Activated naive CD4-positive, alpha-beta T cell treated with Interleukin-2 at 50 U/mL for 16 hours (primary cell): ENCODE data around the gene SYNE2.
A peak's percentile ranks its signal among the peaks of the same experiment; 100 is the strongest.
"Not testable (repeated sequence)": the region's sequence is repeated elsewhere in the genome, so short reads cannot be mapped to it uniquely, and the experiment has no call there.

Experiments used
- DNase-seq: peaks from one replicate; pipeline ENCODE4 v3.0.0-alpha.2; 2020

Gene SYNE2

GRCh38 chr14:64137657-64138290 lies 285.0 kb downstream of the SYNE2 start:
- no peak for DNase-seq

- no peak for DNase-seq
Measured at GRCh38 chr14:64147126-64147790, 294.5 kb downstream of the SYNE2 start.

GRCh38 chr14:64149921-64150320 lies 297.1 kb downstream of the SYNE2 start:
- no peak for DNase-seq

- DNase-seq = no peak
Measured at GRCh38 chr14:64158608-64159007, 305.8 kb downstream of the SYNE2 start.

- DNase-seq = no peak
Measured at GRCh38 chr14:64159588-64159987, 306.8 kb downstream of the SYNE2 start.

GRCh38 chr14:64170181-64170580 lies 317.4 kb downstream of the SYNE2 start:
- DNase-seq = no peak

- DNase-seq = peak; percentile 27
Measured at GRCh38 chr14:64174922-64175782, 322.3 kb downstream of the SYNE2 start.

GRCh38 chr14:64176330-64176729 lies 323.5 kb downstream of the SYNE2 start:
- DNase-seq = no peak

GRCh38 chr14:64178814-64179213 lies 326.0 kb downstream of the SYNE2 start:
- DNase-seq = no peak

- DNase-seq = not testable (repeated sequence)
Measured at GRCh38 chr14:64182908-64183307, 330.1 kb downstream of the SYNE2 start.

- no peak for DNase-seq
Measured at GRCh38 chr14:64184103-64184729, 331.4 kb downstream of the SYNE2 start.

GRCh38 chr14:64185184-64185583 lies 332.4 kb downstream of the SYNE2 start:
- DNase-seq = no peak

- no peak for DNase-seq
Measured at GRCh38 chr14:64186231-64187129, 333.7 kb downstream of the SYNE2 start.

GRCh38 chr14:64187331-64187730 lies 334.5 kb downstream of the SYNE2 start:
- DNase-seq = no peak

- DNase-seq = no peak
Measured at GRCh38 chr14:64190974-64191502, 338.2 kb downstream of the SYNE2 start.

GRCh38 chr14:64191756-64192155 lies 339.0 kb downstream of the SYNE2 start:
- DNase-seq = no peak

- DNase-seq = no peak
Measured at GRCh38 chr14:64193821-64194220, 341.0 kb downstream of the SYNE2 start.

- DNase-seq = no peak
Measured at GRCh38 chr14:64194404-64194803, 341.6 kb downstream of the SYNE2 start.

GRCh38 chr14:64195199-64195598 lies 342.4 kb downstream of the SYNE2 start:
- DNase-seq = no peak

GRCh38 chr14:64196056-64196455 lies 343.3 kb downstream of the SYNE2 start:
- no peak for DNase-seq

GRCh38 chr14:64196814-64197411 lies 344.1 kb downstream of the SYNE2 start:
- DNase-seq = no peak

- DNase-seq = no peak
Measured at GRCh38 chr14:64197996-64198395, 345.2 kb downstream of the SYNE2 start.
